SK-N-SH (cell line): Measurements from ENCODE around the gene AKT3.

Experiments
- CHD2 ChIP-seq: fragments of 150-350 bp; IDR thresholded peaks from 2 replicates; pipeline ENCODE4 v1.6.1; 2018; ENCODE audit warnings: low read length; ENCODE audit not compliant: partially characterized antibody
- EP300 ChIP-seq, 2 experiments: IDR thresholded peaks; 2 replicates each; pipeline versions ENCODE4 v1.4.0 to v1.6.1; 2012; ENCODE audit warnings: borderline replicate concordance in 1 of 2, low read depth in 1 of 2, low read length in 1 of 2
- GABPA ChIP-seq: IDR thresholded peaks from 2 replicates; pipeline ENCODE4 v1.4.0; 2012; ENCODE audit warnings: low read depth, mild to moderate bottlenecking
- POLR2AphosphoS5 ChIP-seq: IDR thresholded peaks from 2 replicates; pipeline ENCODE4 v1.6.1; 2012; ENCODE audit warnings: low read depth, low read length
- RAD21 ChIP-seq: IDR thresholded peaks from 2 replicates; pipeline ENCODE4 v1.6.1; 2012; ENCODE audit warnings: mild to moderate bottlenecking, low read length
- RFX5 ChIP-seq: IDR thresholded peaks from 2 replicates; pipeline ENCODE4 v1.6.1; 2012; ENCODE audit warnings: mild to moderate bottlenecking, improper control_type of control experiment, low read length
- SMC3 ChIP-seq: IDR thresholded peaks from 2 replicates; pipeline ENCODE4 v1.6.1; 2012; ENCODE audit warnings: low read depth, low read length, improper control_type of control experiment
- TAF1 ChIP-seq: IDR thresholded peaks from 2 replicates; pipeline ENCODE4 v1.6.1; 2012; ENCODE audit warnings: low read depth, mild to moderate bottlenecking, low read length, moderate library complexity, borderline replicate concordance
- YY1 ChIP-seq: IDR thresholded peaks from 2 replicates; pipeline ENCODE4 v1.4.0; 2012; ENCODE audit warnings: low read depth, mild to moderate bottlenecking
- TF ChIP-seq, protein P1 (sequence below): fragments of 200-600 bp; sonication (generic); IDR thresholded peaks from 2 replicates; pipeline ENCODE4 v1.6.1; 2017; ENCODE audit warnings: antibody characterized with exemption, mild to moderate bottlenecking, moderate library complexity
- TF ChIP-seq, protein P2 (sequence below): IDR thresholded peaks from 2 replicates; pipeline ENCODE4 v1.4.0; 2012; ENCODE audit warnings: low read depth

DNA sequence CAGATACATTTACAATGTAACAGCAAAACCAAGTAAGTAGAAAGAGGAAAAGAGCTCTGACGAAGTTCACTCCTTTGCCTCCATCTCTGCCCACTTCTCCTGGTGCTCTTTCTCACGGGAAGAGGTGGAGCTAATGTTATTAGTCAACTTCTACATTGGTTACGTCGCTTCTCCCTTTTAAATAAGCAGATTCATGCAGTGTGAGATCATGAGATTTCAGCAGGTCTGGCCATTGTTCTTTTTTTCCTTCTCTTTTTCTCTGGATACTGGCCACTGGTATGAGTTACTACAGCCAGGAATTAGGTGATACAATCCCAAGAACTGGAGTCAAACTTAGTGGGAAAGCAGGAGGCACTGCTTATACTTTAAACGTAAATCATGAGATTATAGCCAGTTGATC lies 207.1 kb downstream of the AKT3 start:
- TF ChIP-seq EP300 (IDR thresholded peaks at IDR 0.05; ENCODE audit: borderline replicate concordance in 1 of 2, low read depth in 1 of 2, low read length in 1 of 2) = no peak
- TF ChIP-seq, protein P1, sequence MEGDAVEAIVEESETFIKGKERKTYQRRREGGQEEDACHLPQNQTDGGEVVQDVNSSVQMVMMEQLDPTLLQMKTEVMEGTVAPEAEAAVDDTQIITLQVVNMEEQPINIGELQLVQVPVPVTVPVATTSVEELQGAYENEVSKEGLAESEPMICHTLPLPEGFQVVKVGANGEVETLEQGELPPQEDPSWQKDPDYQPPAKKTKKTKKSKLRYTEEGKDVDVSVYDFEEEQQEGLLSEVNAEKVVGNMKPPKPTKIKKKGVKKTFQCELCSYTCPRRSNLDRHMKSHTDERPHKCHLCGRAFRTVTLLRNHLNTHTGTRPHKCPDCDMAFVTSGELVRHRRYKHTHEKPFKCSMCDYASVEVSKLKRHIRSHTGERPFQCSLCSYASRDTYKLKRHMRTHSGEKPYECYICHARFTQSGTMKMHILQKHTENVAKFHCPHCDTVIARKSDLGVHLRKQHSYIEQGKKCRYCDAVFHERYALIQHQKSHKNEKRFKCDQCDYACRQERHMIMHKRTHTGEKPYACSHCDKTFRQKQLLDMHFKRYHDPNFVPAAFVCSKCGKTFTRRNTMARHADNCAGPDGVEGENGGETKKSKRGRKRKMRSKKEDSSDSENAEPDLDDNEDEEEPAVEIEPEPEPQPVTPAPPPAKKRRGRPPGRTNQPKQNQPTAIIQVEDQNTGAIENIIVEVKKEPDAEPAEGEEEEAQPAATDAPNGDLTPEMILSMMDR = no peak
- no peak for TF ChIP-seq TAF1
- TF ChIP-seq POLR2AphosphoS5 = no peak
- no peak for TF ChIP-seq RFX5
- TF ChIP-seq RAD21 = no peak
- no peak for TF ChIP-seq GABPA
- TF ChIP-seq YY1 = no peak
- TF ChIP-seq SMC3 = no peak
- TF ChIP-seq, protein P2, sequence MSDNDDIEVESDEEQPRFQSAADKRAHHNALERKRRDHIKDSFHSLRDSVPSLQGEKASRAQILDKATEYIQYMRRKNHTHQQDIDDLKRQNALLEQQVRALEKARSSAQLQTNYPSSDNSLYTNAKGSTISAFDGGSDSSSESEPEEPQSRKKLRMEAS = no peak
- TF ChIP-seq CHD2 = no peak
